ENCODE measurements around the gene CAMSAP1.

GRCh38 chr9:135817951-135818717 is 89.2 kb downstream of the CAMSAP1 start:
- no peak for TF ChIP-seq RAD21 (IDR thresholded peaks at IDR 0.05; ENCODE audit: low read length)
- TF ChIP-seq POLR2A (IDR thresholded peaks at IDR 0.05; ENCODE audit: low read depth, low read length), result no peak
- TF ChIP-seq USF2 (IDR thresholded peaks at IDR 0.05; ENCODE audit: low read depth, low read length), result no peak
- TF ChIP-seq CTCF (conservative IDR thresholded peaks at IDR 0.05; ENCODE audit: low read depth, low read length), result no peak
- no peak for TF ChIP-seq RCOR1 (IDR thresholded peaks at IDR 0.05; ENCODE audit: insufficient replicate concordance, low read length)
- TF ChIP-seq MXI1 (IDR thresholded peaks at IDR 0.05; ENCODE audit: borderline replicate concordance, low read depth, low read length), result no peak
- TF ChIP-seq CEBPB (IDR thresholded peaks at IDR 0.05; ENCODE audit: low read depth, low read length), result no peak
- no peak for TF ChIP-seq SMC3 (IDR thresholded peaks at IDR 0.05; ENCODE audit: low read depth, low read length)
- TF ChIP-seq MAZ (IDR thresholded peaks at IDR 0.05; ENCODE audit: borderline replicate concordance, low read depth, low read length), result no peak
- TF ChIP-seq NFE2L2 (IDR thresholded peaks at IDR 0.05; ENCODE audit: low read depth, low read length), result no peak
- no peak for TF ChIP-seq RFX5 (IDR thresholded peaks at IDR 0.05; ENCODE audit: low read depth, low read length)
- TF ChIP-seq CHD1 (IDR thresholded peaks at IDR 0.05; ENCODE audit: low read depth, low read length), result no peak

Data from IMR-90 (cell line).